HepG2 (cell line): ENCODE measurements around the gene TRIM25. TPM values are rescaled to one million over a fixed set of nuclear protein-coding genes. Genes with fewer than 3 reads are reported as not detected.

Experiments
- CENPX ChIP-seq: sonication (generic); formaldehyde crosslinking; IDR thresholded peaks from 2 replicates; pipeline ENCODE4 v1.9.0; 2021; ENCODE audit warnings: mild to moderate bottlenecking, missing genetic modification reagents, moderate library complexity
- DNMT3B ChIP-seq: conservative IDR thresholded peaks from 2 replicates; pipeline ENCODE4 v1.6.1; 2016; ENCODE audit warnings: missing biosample characterization, control low read depth
- KAT8 ChIP-seq: IDR thresholded peaks from 2 replicates; pipeline ENCODE4 v1.6.1; 2016; ENCODE audit warnings: missing genetic modification reagents, missing compliant biosample characterization
- PHF21A ChIP-seq: sonication (generic); formaldehyde crosslinking; IDR thresholded peaks from 2 replicates; pipeline ENCODE4 v1.5.0; 2020; ENCODE audit warnings: mild to moderate bottlenecking, missing genetic modification reagents
- SALL2 ChIP-seq: sonication (generic); formaldehyde crosslinking; IDR thresholded peaks from 2 replicates; pipeline ENCODE4 v1.8.1; 2023; ENCODE audit warnings: mild to moderate bottlenecking, missing genetic modification reagents, inconsistent platforms
- TCF7 ChIP-seq: sonication (generic); IDR thresholded peaks from 2 replicates; pipeline ENCODE4 v1.6.1; 2016; ENCODE audit warnings: antibody characterized with exemption, low read depth
- ZBTB37 ChIP-seq: sonication (generic); formaldehyde crosslinking; IDR thresholded peaks from 2 replicates; pipeline ENCODE4 v1.4.0; 2020; ENCODE audit warnings: mild to moderate bottlenecking, missing genetic modification reagents
- ZMYM2 ChIP-seq: sonication (generic); formaldehyde crosslinking; IDR thresholded peaks from 2 replicates; pipeline ENCODE4 v1.8.0; 2022; ENCODE audit warnings: mild to moderate bottlenecking, missing genetic modification reagents
- ZNF12 ChIP-seq: sonication (generic); formaldehyde crosslinking; IDR thresholded peaks from 2 replicates; pipeline ENCODE4 v1.5.0; 2020; ENCODE audit warnings: missing genetic modification reagents
- ZNF318 ChIP-seq: sonication (generic); formaldehyde crosslinking; IDR thresholded peaks from 2 replicates; pipeline ENCODE4 v1.4.0; 2020; ENCODE audit warnings: mild to moderate bottlenecking, missing genetic modification reagents
- ZNF326 ChIP-seq: sonication (generic); formaldehyde crosslinking; IDR thresholded peaks from 2 replicates; pipeline ENCODE4 v1.4.0; 2020; ENCODE audit warnings: missing genetic modification reagents, borderline replicate concordance
- ZNF367 ChIP-seq: sonication (generic); formaldehyde crosslinking; IDR thresholded peaks from 2 replicates; pipeline ENCODE4 v1.4.0; 2020; ENCODE audit warnings: missing genetic modification reagents, borderline replicate concordance
- ZNF609 ChIP-seq: sonication (generic); formaldehyde crosslinking; IDR thresholded peaks from 2 replicates; pipeline ENCODE4 v1.4.0; 2020; ENCODE audit warnings: mild to moderate bottlenecking, missing genetic modification reagents, borderline replicate concordance
- ZNF788 ChIP-seq: sonication (generic); formaldehyde crosslinking; IDR thresholded peaks from 2 replicates; pipeline ENCODE4 v1.5.0; 2020; ENCODE audit warnings: mild to moderate bottlenecking, missing genetic modification reagents, borderline replicate concordance
- polyA plus RNA-seq, 8 experiments: library from polyadenylated mRNA; depleted of rRNA in 3 of 8; stranded (reverse) in 7 of 8; unstranded in 1 of 8; fragments of >200 nt; fragmentation: Illumina TruSeq in 4 of 8; extraction: Trizol in 4 of 8; gene quantifications; 2 replicates each; pipeline versions ENCODE4 v1.2.1 to v1.2.3, GENCODE V29; 2011 to 2016; ENCODE audit warnings: low read depth in 4 of 8, missing spikeins in 1 of 8, mixed read lengths in 1 of 8; ENCODE audit not compliant: insufficient read depth in 1 of 8
- total RNA-seq, 5 experiments: library from RNA; depleted of rRNA; stranded (reverse); fragments of >200 nt; fragmentation: Illumina TruSeq; extraction: Trizol; gene quantifications; 2 replicates each; pipeline ENCODE4 v1.2.3, GENCODE V29; 2016; ENCODE audit warnings: low read depth in 1 of 5

Gene TRIM25
- total and polyA plus RNA-seq, 2 of the 13 experiments (the other 11 are each of a cell fraction or from before 2014, with no cell fraction given) = 30.8 to 42.2 TPM

- TF ChIP-seq PHF21A (peak; percentile 88), ZNF367 (0 out of 2 replicates have a peak, but pooled peaks have one; percentile 58), DNMT3B (CRISPR knock-in tag) (peak; percentile 73; the same call in 1 of the 2 replicates), ZBTB37 (CRISPR knock-in tag) (peak; percentile 52), ZNF609 (CRISPR knock-in tag) (peak; percentile 77), CENPX (no peak), ZNF326 (no peak), SALL2 (peak; percentile 97), ZNF12 (CRISPR knock-in tag) (0 out of 2 replicates have a peak, but pooled peaks have one; percentile 65), ZNF788 (peak; percentile 99; the same call in 1 of the 2 replicates), KAT8 (peak; percentile 96), ZNF318 (CRISPR knock-in tag) (peak; percentile 55; the same call in 1 of the 2 replicates), ZMYM2 (CRISPR knock-in tag) (no peak), TCF7 (no peak)
Observed at GRCh38 chr17:56960596-56961538, 47.0 kb upstream of the TRIM25 start, which contains the start of gene COIL (continued).
